Astrocyte of the cerebellum (primary cell): Measurements from ENCODE around the gene SLC16A10.

Experiments
- DNase-seq: peaks from one replicate; pipeline ENCODE4 v3.0.0-alpha.2; 2011; ENCODE audit warnings: low read depth
- H3K4me3 ChIP-seq: 2 replicates; pipeline ENCODE4 v1.5.1; 2011; ENCODE audit warnings: mild to moderate bottlenecking, low read depth, low read length, moderate library complexity
- CTCF ChIP-seq: IDR thresholded peaks from 2 replicates; pipeline ENCODE4 v1.5.1; 2012; ENCODE audit warnings: low read length, low read depth, moderate library complexity, mild to moderate bottlenecking; ENCODE audit errors: missing control alignments
- in situ Hi-C: cut with HindIII; loops from 2 replicates; pipeline ENCODE4 v1.10.0; 2017; ENCODE audit warnings: low sequenced_read_pairs

SLC16A10 gene

GRCh38 chr6:111276335-111276734 lies 189.0 kb downstream of the SLC16A10 start:
- no peak for DNase-seq
- no peak for TF ChIP-seq CTCF
- in situ Hi-C loops: no loop called here
- H3K4me3 ChIP-seq: no peak overlapping the region

GRCh38 chr6:111276736-111277135 lies 189.4 kb downstream of the SLC16A10 start:
- no peak for DNase-seq
- no peak overlapping the region for H3K4me3 ChIP-seq
- no peak for TF ChIP-seq CTCF
- in situ Hi-C loops: no loop called here

GRCh38 chr6:111277819-111278218 lies 190.5 kb downstream of the SLC16A10 start:
- no peak for DNase-seq
- no peak for TF ChIP-seq CTCF
- no peak overlapping the region for H3K4me3 ChIP-seq
- in situ Hi-C loops: no loop called here

- in situ Hi-C loops: no loop called here
- no peak for DNase-seq
- TF ChIP-seq CTCF: no peak
- H3K4me3 ChIP-seq: no peak overlapping the region
These were observed 191.4 kb downstream of the SLC16A10 start for GRCh38 chr6:111278731-111279130.

GRCh38 chr6:111280445-111280955 lies 193.2 kb downstream of the SLC16A10 start:
- TF ChIP-seq CTCF: no peak
- in situ Hi-C loops: no loop called here
- peak; percentile 38 for DNase-seq
- no peak overlapping the region for H3K4me3 ChIP-seq
